Measurements from ENCODE around the gene PKIB. TPM values are rescaled to one million over a fixed set of nuclear protein-coding genes. Genes with fewer than 3 reads are reported as not detected.

PKIB gene
- total and polyA plus RNA-seq, 9 donors: 0.36 to 2.7 (median 0.98) TPM; not detected in 1

DNA sequence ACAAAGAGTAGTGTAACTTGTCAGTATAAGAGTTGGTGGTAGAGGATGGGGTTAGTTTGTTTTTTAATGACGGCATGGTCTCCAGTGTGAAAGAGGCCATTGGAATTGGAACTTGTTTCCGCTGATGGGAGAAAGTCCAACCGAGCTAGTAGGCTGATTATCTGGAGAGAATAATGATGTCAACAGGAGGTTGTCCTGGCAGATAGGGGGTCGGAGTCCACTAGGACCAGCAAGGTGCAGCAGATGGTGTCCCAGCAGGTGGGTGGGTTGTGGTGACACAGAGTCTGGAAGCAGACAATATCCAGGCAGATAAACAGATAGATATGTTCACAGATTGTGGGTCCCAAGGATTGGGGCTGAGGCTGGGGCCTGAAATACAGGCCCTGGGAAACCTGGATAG is 35.1 kb downstream of the PKIB start:
- WGBS, 3 donors: 83 to 93% (median 87%) methylated on average over 4 of the region's 4 CpGs

DNA sequence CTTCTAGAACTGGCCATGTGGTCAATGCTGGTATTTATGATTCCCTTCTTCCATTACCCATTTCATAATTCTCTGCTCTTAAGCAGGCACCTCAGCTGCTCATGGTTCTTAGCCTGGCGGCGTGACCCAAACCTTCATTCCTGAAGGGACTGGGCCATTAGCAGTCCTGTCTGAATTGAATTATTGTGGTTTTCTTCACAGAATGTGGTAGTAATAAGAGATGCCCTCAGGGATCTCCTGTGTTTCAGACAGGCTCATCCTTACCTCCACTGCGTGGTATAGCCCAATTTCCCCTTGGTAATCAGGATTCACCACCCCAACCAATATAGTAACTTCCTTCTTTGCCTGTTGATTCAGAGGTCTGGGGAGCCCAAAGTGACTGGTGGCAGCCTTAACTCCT is 37.6 kb downstream of the PKIB start:
- no peak for TF ChIP-seq EP300 (IDR thresholded peaks at IDR 0.05)
- TF ChIP-seq, protein P1, sequence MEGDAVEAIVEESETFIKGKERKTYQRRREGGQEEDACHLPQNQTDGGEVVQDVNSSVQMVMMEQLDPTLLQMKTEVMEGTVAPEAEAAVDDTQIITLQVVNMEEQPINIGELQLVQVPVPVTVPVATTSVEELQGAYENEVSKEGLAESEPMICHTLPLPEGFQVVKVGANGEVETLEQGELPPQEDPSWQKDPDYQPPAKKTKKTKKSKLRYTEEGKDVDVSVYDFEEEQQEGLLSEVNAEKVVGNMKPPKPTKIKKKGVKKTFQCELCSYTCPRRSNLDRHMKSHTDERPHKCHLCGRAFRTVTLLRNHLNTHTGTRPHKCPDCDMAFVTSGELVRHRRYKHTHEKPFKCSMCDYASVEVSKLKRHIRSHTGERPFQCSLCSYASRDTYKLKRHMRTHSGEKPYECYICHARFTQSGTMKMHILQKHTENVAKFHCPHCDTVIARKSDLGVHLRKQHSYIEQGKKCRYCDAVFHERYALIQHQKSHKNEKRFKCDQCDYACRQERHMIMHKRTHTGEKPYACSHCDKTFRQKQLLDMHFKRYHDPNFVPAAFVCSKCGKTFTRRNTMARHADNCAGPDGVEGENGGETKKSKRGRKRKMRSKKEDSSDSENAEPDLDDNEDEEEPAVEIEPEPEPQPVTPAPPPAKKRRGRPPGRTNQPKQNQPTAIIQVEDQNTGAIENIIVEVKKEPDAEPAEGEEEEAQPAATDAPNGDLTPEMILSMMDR (IDR thresholded peaks at IDR 0.05): no peak
- TF ChIP-seq POLR2A (IDR thresholded peaks at IDR 0.05): no peak
- no peaks in the 10 kb centered on the region for H3K36me3 ChIP-seq
- no peak overlapping the region for H3K27ac ChIP-seq
- intact Hi-C loops (cut with DNase I): no loop called here
- no peaks in the 10 kb centered on the region for H3K4me1 ChIP-seq (ENCODE audit: insufficient read depth)
- no peaks in the 10 kb centered on the region for H3K27me3 ChIP-seq
- no peak overlapping the region for H3K4me3 ChIP-seq
- H3K9me3 ChIP-seq: no peaks in the 10 kb centered on the region
- DNase-seq: no peak
- 59 to 72% (median 68%) methylated on average over 3 of the region's 3 CpGs for WGBS, 3 donors

More for the DNA sequence above, 35.1 kb downstream of the PKIB start:
- Histone ChIP-seq H3K27me3 (no peaks in the 10 kb centered on the region), H3K9me3 (no peaks in the 10 kb centered on the region), H3K36me3 (no peaks in the 10 kb centered on the region), H3K27ac (no peak overlapping the region), H3K4me3 (no peak overlapping the region), H3K4me1 (ENCODE audit: insufficient read depth) (no peaks in the 10 kb centered on the region)
- intact Hi-C loops (cut with DNase I): no loop called here
- TF ChIP-seq EP300 (IDR thresholded peaks at IDR 0.05): no peak
- TF ChIP-seq, protein P1 (IDR thresholded peaks at IDR 0.05): no peak
- no peak for TF ChIP-seq POLR2A (IDR thresholded peaks at IDR 0.05)
- DNase-seq: no peak

DNA sequence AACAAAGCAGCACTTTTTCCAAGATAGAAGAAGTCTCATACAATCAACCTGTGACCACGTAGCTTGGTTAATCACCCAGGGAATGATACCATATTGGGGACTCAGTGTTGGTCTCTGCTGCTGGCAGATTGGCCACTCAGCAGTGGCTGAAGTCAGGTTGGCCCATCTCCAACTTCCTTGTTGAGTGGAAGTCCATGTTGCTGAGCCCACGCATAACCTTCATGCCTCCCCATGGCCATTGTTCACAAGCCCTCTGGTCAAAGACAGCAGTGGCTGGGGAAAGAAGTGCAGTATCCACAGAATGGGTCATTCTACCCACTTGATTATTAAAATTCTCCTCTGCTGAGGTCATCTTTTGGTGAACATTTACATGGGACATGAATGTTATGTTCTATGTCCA is 38.5 kb downstream of the PKIB start:
- no peak for DNase-seq
- Histone ChIP-seq H3K9me3 (no peaks in the 10 kb centered on the region), H3K4me3 (no peak overlapping the region), H3K36me3 (no peaks in the 10 kb centered on the region), H3K27me3 (no peaks in the 10 kb centered on the region), H3K4me1 (ENCODE audit: insufficient read depth) (no peaks in the 10 kb centered on the region), H3K27ac (no peak overlapping the region)
- intact Hi-C loops (cut with DNase I): no loop called here
- 73 to 85% (median 84%) methylated on average over 2 of the region's 2 CpGs for WGBS, 3 donors
- no peak for TF ChIP-seq POLR2A (IDR thresholded peaks at IDR 0.05)
- TF ChIP-seq, protein P1 (IDR thresholded peaks at IDR 0.05): no peak
- TF ChIP-seq EP300 (IDR thresholded peaks at IDR 0.05): no peak

GRCh38 chr6:122649701-122650100 is 39.5 kb downstream of the PKIB start:
- DNase-seq: no peak
- H3K27me3 ChIP-seq: no peaks in the 10 kb centered on the region
- no peaks in the 10 kb centered on the region for H3K36me3 ChIP-seq
- intact Hi-C loops (cut with DNase I): no loop called here
- WGBS, 3 donors: 92 to 97% (median 94%) methylated on average over 3 of the region's 3 CpGs
- TF ChIP-seq EP300 (IDR thresholded peaks at IDR 0.05): no peak
- TF ChIP-seq, protein P1 (IDR thresholded peaks at IDR 0.05): no peak
- H3K9me3 ChIP-seq: no peaks in the 10 kb centered on the region
- no peak overlapping the region for H3K27ac ChIP-seq
- H3K4me1 ChIP-seq (ENCODE audit: insufficient read depth): no peaks in the 10 kb centered on the region
- H3K4me3 ChIP-seq: no peak overlapping the region

GRCh38 chr6:122650403-122650802 is 40.2 kb downstream of the PKIB start:
- Histone ChIP-seq H3K9me3 (no peaks in the 10 kb centered on the region), H3K36me3 (no peaks in the 10 kb centered on the region), H3K4me3 (no peak overlapping the region), H3K4me1 (ENCODE audit: insufficient read depth) (no peaks in the 10 kb centered on the region), H3K27ac (no peak overlapping the region), H3K27me3 (no peaks in the 10 kb centered on the region)
- no peak for DNase-seq
- TF ChIP-seq EP300 (IDR thresholded peaks at IDR 0.05) (no peak), POLR2A (IDR thresholded peaks at IDR 0.05) (no peak)
- TF ChIP-seq, protein P1 (IDR thresholded peaks at IDR 0.05): no peak
- intact Hi-C loops (cut with DNase I): no loop called here

Data from ovary (tissue), 9 donors.